K562 (cell line): ENCODE data around the gene CFC1.
"Not testable (repeated sequence)": the region's sequence is repeated elsewhere in the genome, so short reads cannot be mapped to it uniquely, and the experiment has no call there.

Experiments
- RAD21 ChIP-seq, 2 experiments: fragments of 250-450 bp in 1 of 2; fragments of 450-650 bp in 1 of 2; sonication (Bioruptor Pico) in 1 of 2; formaldehyde crosslinking in 1 of 2; IDR thresholded peaks in 1 of 2; conservative IDR thresholded peaks in 1 of 2; 2 replicates each; pipeline versions ENCODE4 v1.4.0 to v1.8.0; 2020 to 2022; ENCODE audit warnings: mild to moderate bottlenecking in 2 of 2, moderate library complexity in 1 of 2
- TF ChIP-seq, protein P1 (sequence below), 3 experiments: IDR thresholded peaks in 2 of 3; conservative IDR thresholded peaks in 1 of 3; 2 replicates each; pipeline ENCODE4 v1.5.1; 2011 to 2012; ENCODE audit warnings: low read length in 3 of 3, mild to moderate bottlenecking in 3 of 3, control low read depth in 2 of 3, improper control_type of control experiment in 1 of 3, inconsistent platforms in 1 of 3, low read depth in 1 of 3, mixed read lengths in 1 of 3, moderate library complexity in 1 of 3; ENCODE audit not compliant: insufficient read depth in 2 of 3

GRCh38 chr2:130566165-130566564 is 33.2 kb downstream of the CFC1 start:
- TF ChIP-seq RAD21 (CRISPR knock-in tag; conservative IDR thresholded peaks at IDR 0.05 in 1 of 2, IDR thresholded peaks at IDR 0.05 in 1 of 2), result not testable (repeated sequence)
- TF ChIP-seq, protein P1, sequence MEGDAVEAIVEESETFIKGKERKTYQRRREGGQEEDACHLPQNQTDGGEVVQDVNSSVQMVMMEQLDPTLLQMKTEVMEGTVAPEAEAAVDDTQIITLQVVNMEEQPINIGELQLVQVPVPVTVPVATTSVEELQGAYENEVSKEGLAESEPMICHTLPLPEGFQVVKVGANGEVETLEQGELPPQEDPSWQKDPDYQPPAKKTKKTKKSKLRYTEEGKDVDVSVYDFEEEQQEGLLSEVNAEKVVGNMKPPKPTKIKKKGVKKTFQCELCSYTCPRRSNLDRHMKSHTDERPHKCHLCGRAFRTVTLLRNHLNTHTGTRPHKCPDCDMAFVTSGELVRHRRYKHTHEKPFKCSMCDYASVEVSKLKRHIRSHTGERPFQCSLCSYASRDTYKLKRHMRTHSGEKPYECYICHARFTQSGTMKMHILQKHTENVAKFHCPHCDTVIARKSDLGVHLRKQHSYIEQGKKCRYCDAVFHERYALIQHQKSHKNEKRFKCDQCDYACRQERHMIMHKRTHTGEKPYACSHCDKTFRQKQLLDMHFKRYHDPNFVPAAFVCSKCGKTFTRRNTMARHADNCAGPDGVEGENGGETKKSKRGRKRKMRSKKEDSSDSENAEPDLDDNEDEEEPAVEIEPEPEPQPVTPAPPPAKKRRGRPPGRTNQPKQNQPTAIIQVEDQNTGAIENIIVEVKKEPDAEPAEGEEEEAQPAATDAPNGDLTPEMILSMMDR (IDR thresholded peaks at IDR 0.05 in 2 of 3, conservative IDR thresholded peaks at IDR 0.05 in 1 of 3; ENCODE audit: insufficient read depth in 2 of 3, low read depth in 1 of 3, low read length in 3 of 3), result not testable (repeated sequence)
